ENCODE measurements around the gene SLC30A5. TPM values are rescaled to one million over a fixed set of nuclear protein-coding genes. Genes with fewer than 3 reads are reported as not detected.

Gene SLC30A5
- total RNA-seq, 1 experiment from 2014 or later = 64.6 TPM

- Histone ChIP-seq H3K4me1 (ENCODE audit: insufficient read depth, low read length, poor library complexity, severe bottlenecking) (no peaks in the 10 kb centered on the region), H3K4me3 (ENCODE audit: low read depth, low read length, poor library complexity, severe bottlenecking) (no peak overlapping the region), H3K27me3 (replicated peaks; ENCODE audit: insufficient read depth, low read depth, low read length, poor library complexity) (no peaks in the 10 kb centered on the region), H3K27ac (ENCODE audit: low read depth, low read length, poor library complexity, severe bottlenecking) (no peak overlapping the region), H3K9me3 (ENCODE audit: low read depth, low read length, poor library complexity, severe bottlenecking) (no peaks in the 10 kb centered on the region), H3K36me3 (ENCODE audit: insufficient read depth, low read length, poor library complexity, severe bottlenecking) (peaks cover 35% of the 10 kb centered on the region)
- ChIA-PET CTCF (no interaction called here), POLR2A (ENCODE audit: low non-redundant PET) (no interaction called here)
- TF ChIP-seq EZH2 (IDR thresholded peaks at IDR 0.05; ENCODE audit: borderline replicate concordance, low read depth, low read length, poor library complexity, severe bottlenecking) = no peak
- no peak for TF ChIP-seq CTCF (conservative IDR thresholded peaks at IDR 0.05; ENCODE audit: low read depth, low read length)
- no TSS peak for BruUV-seq (replicated peaks)
- DNase-seq (ENCODE audit: low spot score) = no peak
- intact Hi-C loops (cut with micrococcal nuclease; ENCODE audit: unreplicated experiment) = no loop called here
Observed at GRCh38 chr5:69129413-69129812, 35.6 kb downstream of the SLC30A5 start.

GRCh38 chr5:69130241-69130640 lies 36.4 kb downstream of the SLC30A5 start:
- POLR2A ChIA-PET (ENCODE audit: low non-redundant PET) = no interaction called here
- BruUV-seq (replicated peaks) = no TSS peak

GRCh38 chr5:69131304-69131703 lies 37.5 kb downstream of the SLC30A5 start:
- POLR2A ChIA-PET (ENCODE audit: low non-redundant PET) = no interaction called here
- CTCF ChIA-PET = no interaction called here
- H3K27ac ChIP-seq (ENCODE audit: low read depth, low read length, poor library complexity, severe bottlenecking) = no peak overlapping the region
- H3K36me3 ChIP-seq (ENCODE audit: insufficient read depth, low read length, poor library complexity, severe bottlenecking) = peaks cover 29% of the 10 kb centered on the region
- intact Hi-C loops (cut with micrococcal nuclease; ENCODE audit: unreplicated experiment) = no loop called here
- no peak for DNase-seq (ENCODE audit: low spot score)
- no peak overlapping the region for H3K4me3 ChIP-seq (ENCODE audit: low read depth, low read length, poor library complexity, severe bottlenecking)
- H3K9me3 ChIP-seq (ENCODE audit: low read depth, low read length, poor library complexity, severe bottlenecking) = no peaks in the 10 kb centered on the region
- no TSS peak for BruUV-seq (replicated peaks)
- TF ChIP-seq EZH2 (IDR thresholded peaks at IDR 0.05; ENCODE audit: borderline replicate concordance, low read depth, low read length, poor library complexity, severe bottlenecking) (no peak), CTCF (conservative IDR thresholded peaks at IDR 0.05; ENCODE audit: low read depth, low read length) (no peak)
- H3K27me3 ChIP-seq (replicated peaks; ENCODE audit: insufficient read depth, low read depth, low read length, poor library complexity) = no peaks in the 10 kb centered on the region
- no peaks in the 10 kb centered on the region for H3K4me1 ChIP-seq (ENCODE audit: insufficient read depth, low read length, poor library complexity, severe bottlenecking)

More at GRCh38 chr5:69130241-69130640, 36.4 kb downstream of the SLC30A5 start:
- no peaks in the 10 kb centered on the region for H3K4me1 ChIP-seq (ENCODE audit: insufficient read depth, low read length, poor library complexity, severe bottlenecking)
- no peaks in the 10 kb centered on the region for H3K9me3 ChIP-seq (ENCODE audit: low read depth, low read length, poor library complexity, severe bottlenecking)
- TF ChIP-seq EZH2 (IDR thresholded peaks at IDR 0.05; ENCODE audit: borderline replicate concordance, low read depth, low read length, poor library complexity, severe bottlenecking) = no peak
- H3K36me3 ChIP-seq (ENCODE audit: insufficient read depth, low read length, poor library complexity, severe bottlenecking) = peaks cover 29% of the 10 kb centered on the region
- no peak for DNase-seq (ENCODE audit: low spot score)
- CTCF ChIA-PET = no interaction called here
- no peak overlapping the region for H3K27ac ChIP-seq (ENCODE audit: low read depth, low read length, poor library complexity, severe bottlenecking)
- H3K27me3 ChIP-seq (replicated peaks; ENCODE audit: insufficient read depth, low read depth, low read length, poor library complexity) = no peaks in the 10 kb centered on the region
- intact Hi-C loops (cut with micrococcal nuclease; ENCODE audit: unreplicated experiment) = no loop called here
- no peak overlapping the region for H3K4me3 ChIP-seq (ENCODE audit: low read depth, low read length, poor library complexity, severe bottlenecking)

GRCh38 chr5:69134126-69134525 lies 40.3 kb downstream of the SLC30A5 start:
- ChIA-PET CTCF (no interaction called here), POLR2A (ENCODE audit: low non-redundant PET) (no interaction called here)
- BruUV-seq (replicated peaks) = no TSS peak

More at GRCh38 chr5:69134126-69134525, 40.3 kb downstream of the SLC30A5 start:
- Histone ChIP-seq H3K27me3 (replicated peaks; ENCODE audit: insufficient read depth, low read depth, low read length, poor library complexity) (no peaks in the 10 kb centered on the region), H3K27ac (ENCODE audit: low read depth, low read length, poor library complexity, severe bottlenecking) (no peak overlapping the region), H3K4me3 (ENCODE audit: low read depth, low read length, poor library complexity, severe bottlenecking) (no peak overlapping the region), H3K4me1 (ENCODE audit: insufficient read depth, low read length, poor library complexity, severe bottlenecking) (no peaks in the 10 kb centered on the region), H3K36me3 (ENCODE audit: insufficient read depth, low read length, poor library complexity, severe bottlenecking) (peaks cover 13% of the 10 kb centered on the region), H3K9me3 (ENCODE audit: low read depth, low read length, poor library complexity, severe bottlenecking) (no peaks in the 10 kb centered on the region)
- TF ChIP-seq EZH2 (IDR thresholded peaks at IDR 0.05; ENCODE audit: borderline replicate concordance, low read depth, low read length, poor library complexity, severe bottlenecking) = no peak
- TF ChIP-seq CTCF (conservative IDR thresholded peaks at IDR 0.05; ENCODE audit: low read depth, low read length) = no peak
- intact Hi-C loops (cut with micrococcal nuclease; ENCODE audit: unreplicated experiment) = no loop called here
- DNase-seq (ENCODE audit: low spot score) = no peak

All from A673 (cell line).